Thoracic aorta (tissue), 2 donors: Measurements from ENCODE around the gene DOP1A. TPM values are rescaled to one million over a fixed set of nuclear protein-coding genes. Genes with fewer than 3 reads are reported as not detected.

Experiments
- ATAC-seq: fragments of 150-250 bp; one replicate; pipeline ENCODE4 v1.8.0; 2017; ENCODE audit warnings: low read depth; ENCODE audit not compliant: insufficient number of reproducible peaks, low FRiP score
- DNase-seq: peaks from one replicate; pipeline ENCODE4 v3.0.0-alpha.2; 2020; ENCODE audit warnings: low spot score
- H3K27ac ChIP-seq, 2 donors: fragments of 200-600 bp; sonication (generic); 1 replicate in 1 of 2; 2 replicates in 1 of 2; pipeline ENCODE4 v1.5.1; 2016; ENCODE audit warnings: mild to moderate bottlenecking in 2 of 2, moderate library complexity in 2 of 2
- H3K27me3 ChIP-seq: fragments of 200-600 bp; sonication (generic); replicated peaks from 2 replicates; pipeline ENCODE4 v1.6.0; 2016; ENCODE audit warnings: mild to moderate bottlenecking; ENCODE audit not compliant: insufficient read depth
- H3K36me3 ChIP-seq: fragments of 200-600 bp; sonication (generic); one replicate; pipeline ENCODE4 v1.5.1; 2016
- H3K4me1 ChIP-seq, 2 donors: fragments of 200-600 bp; sonication (generic); 1 replicate in 1 of 2; 2 replicates in 1 of 2; pipeline versions ENCODE4 v1.5.1 to v1.6.0; 2016; ENCODE audit warnings: low read depth in 2 of 2, mild to moderate bottlenecking in 1 of 2; ENCODE audit not compliant: control insufficient read depth in 1 of 2
- H3K4me3 ChIP-seq: fragments of 200-600 bp; sonication (generic); 2 replicates; pipeline ENCODE4 v1.5.1; 2016; ENCODE audit warnings: mild to moderate bottlenecking
- H3K9me3 ChIP-seq: fragments of 200-600 bp; sonication (generic); 2 replicates; pipeline ENCODE4 v1.5.1; 2016
- total RNA-seq, 2 donors: library from RNA; depleted of rRNA; stranded (reverse); fragments of >200 nt; gene quantifications; one replicate each; pipeline versions ENCODE4 v1.1.0 to v1.2.3, GENCODE V29; 2016
- TF ChIP-seq, protein P1 (sequence below): fragments of 200-600 bp; sonication (generic); IDR thresholded peaks from one replicate; pipeline ENCODE4 v1.5.1; 2019; ENCODE audit warnings: antibody characterized with exemption

DOP1A gene
- total RNA-seq, 2 donors from 2014 or later: 37.9 to 39.4 TPM

DNA sequence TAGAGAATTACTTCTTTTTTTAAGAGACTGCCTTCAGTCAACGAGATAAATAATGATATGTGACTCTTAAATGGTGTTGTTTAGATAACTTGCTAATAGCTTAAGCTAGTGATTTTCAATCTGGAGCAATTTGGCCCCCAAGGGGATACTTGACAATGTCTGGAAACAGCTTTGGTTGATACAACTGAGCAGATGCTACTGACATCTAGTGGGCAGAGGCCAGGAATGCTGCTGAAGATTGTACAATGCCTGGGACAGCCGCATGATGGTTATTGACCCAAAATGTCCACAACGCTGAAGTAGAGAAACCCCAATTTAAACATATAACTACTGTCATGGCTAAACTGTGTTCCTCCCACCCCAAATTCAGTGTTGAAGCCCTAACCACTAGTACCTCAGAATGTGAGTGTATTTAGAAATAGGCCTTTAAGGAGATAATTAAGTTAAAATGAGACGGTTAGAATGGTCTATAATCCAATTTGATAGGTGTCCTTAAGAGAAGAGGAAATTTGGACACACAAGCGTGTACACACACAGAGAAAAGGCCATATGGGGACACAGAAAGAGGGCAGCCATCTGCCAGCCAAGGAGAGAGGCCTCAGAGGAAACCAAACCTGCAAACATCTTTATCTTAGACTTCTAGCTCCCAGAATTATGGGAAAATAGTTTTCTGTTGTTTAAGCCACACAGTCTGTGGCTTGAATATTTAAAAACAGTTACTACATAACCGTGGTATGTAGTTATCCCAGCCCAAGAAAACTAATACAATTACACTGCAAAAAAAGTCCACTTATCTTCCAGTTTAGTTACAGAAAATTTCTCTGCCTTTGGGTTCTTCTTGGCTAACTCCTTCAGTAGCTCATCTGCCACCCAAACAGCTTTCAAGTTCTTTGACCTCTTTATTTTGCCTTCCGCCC, 147.9 kb downstream of the DOP1A start:
- no peak overlapping the region for H3K4me3 ChIP-seq
- ATAC-seq (peak; percentile 58), DNase-seq (no peak)
- no peaks in the 10 kb centered on the region for H3K27me3 ChIP-seq
- peaks cover 0 to 17% of the 10 kb centered on the region in 2 donors for H3K4me1 ChIP-seq
- no peaks in the 10 kb centered on the region for H3K9me3 ChIP-seq
- TF ChIP-seq, protein P1, sequence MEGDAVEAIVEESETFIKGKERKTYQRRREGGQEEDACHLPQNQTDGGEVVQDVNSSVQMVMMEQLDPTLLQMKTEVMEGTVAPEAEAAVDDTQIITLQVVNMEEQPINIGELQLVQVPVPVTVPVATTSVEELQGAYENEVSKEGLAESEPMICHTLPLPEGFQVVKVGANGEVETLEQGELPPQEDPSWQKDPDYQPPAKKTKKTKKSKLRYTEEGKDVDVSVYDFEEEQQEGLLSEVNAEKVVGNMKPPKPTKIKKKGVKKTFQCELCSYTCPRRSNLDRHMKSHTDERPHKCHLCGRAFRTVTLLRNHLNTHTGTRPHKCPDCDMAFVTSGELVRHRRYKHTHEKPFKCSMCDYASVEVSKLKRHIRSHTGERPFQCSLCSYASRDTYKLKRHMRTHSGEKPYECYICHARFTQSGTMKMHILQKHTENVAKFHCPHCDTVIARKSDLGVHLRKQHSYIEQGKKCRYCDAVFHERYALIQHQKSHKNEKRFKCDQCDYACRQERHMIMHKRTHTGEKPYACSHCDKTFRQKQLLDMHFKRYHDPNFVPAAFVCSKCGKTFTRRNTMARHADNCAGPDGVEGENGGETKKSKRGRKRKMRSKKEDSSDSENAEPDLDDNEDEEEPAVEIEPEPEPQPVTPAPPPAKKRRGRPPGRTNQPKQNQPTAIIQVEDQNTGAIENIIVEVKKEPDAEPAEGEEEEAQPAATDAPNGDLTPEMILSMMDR: peak; percentile 63
- H3K36me3 ChIP-seq: no peaks in the 10 kb centered on the region
- peak overlapping the region; percentile 55 to 71 for H3K27ac ChIP-seq

DNA sequence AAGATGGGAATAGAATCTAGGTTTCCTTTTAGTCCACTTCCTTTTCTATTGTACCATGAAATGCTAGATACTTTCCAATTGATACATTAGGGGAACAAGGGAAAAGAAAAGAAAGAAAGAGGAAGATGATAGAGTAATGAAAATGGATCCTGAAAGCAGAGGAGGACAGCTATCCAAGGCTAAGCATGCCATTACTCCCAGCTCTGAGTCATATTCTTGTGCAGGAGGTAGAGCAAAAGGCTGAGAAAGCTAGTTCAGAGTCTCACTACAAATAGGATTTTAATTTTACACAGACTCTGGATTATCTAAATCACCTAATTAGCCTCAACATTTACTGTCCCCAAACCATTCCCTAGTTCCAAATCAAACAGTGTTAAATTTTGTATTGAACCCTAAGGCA, 149.3 kb downstream of the DOP1A start:
- peaks cover 0 to 17% of the 10 kb centered on the region in 2 donors for H3K4me1 ChIP-seq
- H3K4me3 ChIP-seq: no peak overlapping the region
- no peaks in the 10 kb centered on the region for H3K9me3 ChIP-seq
- DNase-seq (no peak), ATAC-seq (no peak)
- H3K27me3 ChIP-seq: no peaks in the 10 kb centered on the region
- H3K27ac ChIP-seq: no peak overlapping the region
- H3K36me3 ChIP-seq: no peaks in the 10 kb centered on the region
- TF ChIP-seq, protein P1: no peak

Other genes starting within 250 kb of the DOP1A start
- 10 to 100 TPM in 1 of 2 donors, 1 to 10 TPM in 1; 9.6 to 14.0 TPM for gene UBE3D, start 1.8 kb upstream of the DOP1A start, total RNA-seq
- gene PGM3, start 125.6 kb downstream of the DOP1A start, total RNA-seq: 10 to 100 TPM; 30.8 to 33.4 TPM
- gene RWDD2A, start 125.7 kb downstream of the DOP1A start, total RNA-seq: 1 to 10 TPM; 4.3 to 7.0 TPM